GM21723 (cell line): ENCODE results near the gene C19orf85.
"Not testable (repeated sequence)": the region's sequence is repeated elsewhere in the genome, so short reads cannot be mapped to it uniquely, and the experiment has no call there.

Source experiments
- ATAC-seq: cut with Tn5 transposase; IDR thresholded peaks from one replicate; pipeline ENCODE4 v1.9.1; 2021; ENCODE audit warnings: mild to moderate bottlenecking, moderate library complexity; ENCODE audit not compliant: unreplicated experiment

C19orf85 gene

DNA sequence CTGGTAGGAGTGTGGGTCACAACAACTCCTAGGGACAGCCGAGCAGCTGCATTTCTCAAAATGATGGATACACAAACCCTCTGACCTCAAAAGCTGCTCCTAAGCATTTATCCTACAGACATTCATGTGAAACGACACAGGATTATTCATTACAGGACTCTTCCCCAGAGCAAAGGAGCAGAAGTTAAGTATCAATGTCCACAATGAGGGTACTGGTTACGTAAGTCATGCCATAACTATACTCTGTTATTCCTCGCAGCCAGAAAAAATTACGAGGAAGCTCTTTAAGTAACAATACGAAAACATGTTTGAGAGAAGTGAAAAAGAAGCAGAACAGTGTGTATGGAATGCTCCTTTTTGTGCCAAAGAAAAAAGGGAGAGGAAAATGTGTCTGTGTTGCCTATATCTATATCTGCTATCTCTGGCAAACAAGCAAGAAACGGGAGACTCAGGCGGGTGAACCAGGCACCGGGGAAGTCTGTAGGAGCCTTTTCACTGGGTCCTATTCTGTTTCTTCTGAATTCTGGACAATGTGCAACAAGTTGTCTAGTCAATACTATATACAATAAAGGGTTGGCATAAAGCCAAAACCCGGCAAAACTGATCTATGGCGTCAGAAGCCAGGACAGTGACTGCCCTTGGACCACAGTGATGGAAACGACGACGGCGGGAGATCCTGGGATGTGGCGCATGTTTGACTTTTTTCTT is 4.4 kb downstream of the C19orf85 start:
- ATAC-seq, result no peak

DNA sequence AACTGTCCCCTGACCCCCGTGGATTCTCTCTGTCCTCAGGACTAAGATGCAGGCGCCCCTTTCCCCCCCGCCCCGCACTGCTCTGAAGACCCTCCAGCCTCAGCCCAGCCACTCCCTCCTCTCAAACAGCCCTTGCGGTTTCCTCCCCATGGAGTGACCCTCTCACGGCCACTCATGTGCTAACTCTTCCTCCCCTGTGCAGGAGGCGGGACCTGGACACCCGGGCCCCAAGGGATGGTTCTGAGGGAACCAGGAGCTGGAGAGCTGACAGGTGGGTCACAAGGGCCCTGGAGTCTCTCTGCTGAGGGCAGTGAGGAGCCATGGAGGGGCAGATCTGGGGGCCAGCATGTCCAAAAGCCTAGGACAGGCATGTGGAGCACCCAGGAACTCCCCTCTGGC is 5.0 kb downstream of the C19orf85 start:
- ATAC-seq, result no peak

DNA sequence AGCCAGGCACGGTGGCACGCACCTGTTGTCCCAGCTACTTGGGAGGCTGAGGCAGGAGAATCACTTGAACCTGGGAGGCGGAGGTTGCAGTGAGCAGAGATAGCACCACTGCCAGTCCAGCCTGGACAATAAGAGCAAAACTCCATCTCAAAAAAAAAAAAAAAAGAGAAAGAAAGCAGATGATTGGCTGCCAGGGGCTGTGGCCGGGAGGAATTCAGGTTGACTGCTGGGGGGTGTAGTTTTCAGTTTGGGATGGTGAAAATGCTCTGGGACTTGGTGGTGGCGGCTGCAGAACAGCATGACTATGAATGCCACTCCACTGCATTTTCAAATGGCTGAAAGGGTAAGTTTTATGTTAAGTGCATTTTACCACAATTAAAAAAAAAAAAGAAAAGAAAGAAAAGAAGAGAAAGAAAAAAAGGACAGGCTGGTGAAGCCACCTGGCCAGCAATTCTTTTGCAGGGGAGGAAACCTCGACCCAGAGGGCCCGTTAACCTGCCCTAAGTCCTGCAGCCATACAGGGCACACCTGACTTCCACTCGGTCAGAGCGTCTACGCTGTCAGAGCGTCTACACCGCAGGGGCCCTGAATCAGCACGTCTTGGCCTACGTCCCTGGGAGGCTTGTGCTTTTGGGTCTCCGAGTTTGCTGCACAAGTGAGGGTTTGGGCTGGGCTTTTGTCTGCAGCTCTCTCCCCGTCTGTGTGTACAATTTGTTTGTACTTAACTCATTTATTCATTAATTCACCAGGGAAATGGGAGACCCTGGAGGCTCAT is 6.7 kb downstream of the C19orf85 start:
- ATAC-seq, result no peak

DNA sequence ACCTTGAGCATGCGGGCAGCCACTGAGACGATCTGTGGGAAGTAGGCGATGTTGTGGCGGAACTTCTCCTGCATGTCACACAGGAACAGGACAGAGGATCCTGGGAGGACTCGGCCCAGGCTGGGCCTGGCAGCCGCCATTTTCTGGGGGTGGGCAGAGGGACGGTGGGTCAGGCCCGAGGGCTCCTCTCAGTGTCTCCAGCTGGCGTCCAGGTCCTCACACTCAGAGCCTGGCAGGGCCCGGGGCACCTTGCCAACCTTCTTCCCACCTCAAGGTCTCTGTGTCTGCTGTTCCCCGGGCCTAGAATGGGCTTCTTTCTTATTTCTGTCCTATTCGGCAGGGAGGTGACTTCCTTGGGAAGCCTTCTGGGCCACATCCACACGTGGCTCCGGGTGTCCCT is 8.2 kb downstream of the C19orf85 start:
- ATAC-seq, result no peak

DNA sequence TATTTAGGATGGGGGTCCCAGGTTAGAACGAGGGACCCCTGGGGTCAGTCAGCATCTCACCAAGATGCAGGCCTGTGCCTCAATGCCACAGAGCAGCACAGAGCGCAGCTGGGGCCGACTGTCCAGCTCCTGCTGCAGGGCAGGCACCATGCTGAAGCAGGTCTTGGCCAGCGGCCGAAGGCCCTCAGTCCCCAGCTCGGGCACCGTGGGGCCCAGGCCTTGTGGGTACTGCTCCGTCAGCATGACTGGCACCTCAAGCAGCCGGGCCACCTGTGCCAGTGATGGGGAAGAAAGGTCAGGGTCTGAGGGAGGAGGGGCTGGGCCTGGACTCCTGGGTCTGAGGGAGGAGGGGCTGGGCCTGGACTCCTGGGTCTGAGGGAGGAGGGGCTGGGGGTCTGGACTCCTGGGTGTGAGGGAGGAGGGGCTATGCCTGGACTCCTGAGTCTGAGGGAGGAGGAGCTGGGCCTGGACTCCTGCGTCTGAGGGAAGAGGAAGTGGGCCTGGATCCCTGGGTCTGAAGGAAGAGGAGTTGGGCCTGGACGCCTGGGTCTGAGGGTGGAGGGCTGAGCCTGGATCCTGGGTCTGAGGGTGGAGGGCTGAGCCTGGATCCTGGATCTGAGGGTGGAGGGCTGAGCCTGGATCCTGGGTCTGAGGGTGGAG is 8.8 kb downstream of the C19orf85 start:
- no peak for ATAC-seq

DNA sequence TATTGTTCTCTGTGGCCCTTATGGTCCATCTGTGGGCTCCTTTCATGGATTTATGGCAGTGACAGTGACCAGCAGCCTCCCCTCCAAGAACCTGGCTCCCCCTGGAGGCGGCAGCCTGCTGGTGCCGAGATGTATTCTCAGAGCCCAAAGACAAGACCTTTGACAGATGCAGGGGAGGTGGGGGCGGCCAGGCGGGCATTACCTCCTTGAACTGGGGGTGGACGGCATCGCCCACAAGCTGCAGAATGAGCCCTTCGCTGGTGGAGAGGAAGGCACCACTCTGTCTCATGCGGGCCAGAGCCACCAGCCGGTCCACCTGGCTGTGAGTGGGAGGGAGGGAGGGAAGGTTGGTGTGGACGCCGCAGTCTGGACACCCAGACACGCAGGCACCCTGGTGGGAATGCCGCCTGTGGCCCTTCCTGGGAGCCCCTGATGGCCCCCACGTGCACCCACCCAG is 9.7 kb downstream of the C19orf85 start:
- ATAC-seq, result no peak

DNA sequence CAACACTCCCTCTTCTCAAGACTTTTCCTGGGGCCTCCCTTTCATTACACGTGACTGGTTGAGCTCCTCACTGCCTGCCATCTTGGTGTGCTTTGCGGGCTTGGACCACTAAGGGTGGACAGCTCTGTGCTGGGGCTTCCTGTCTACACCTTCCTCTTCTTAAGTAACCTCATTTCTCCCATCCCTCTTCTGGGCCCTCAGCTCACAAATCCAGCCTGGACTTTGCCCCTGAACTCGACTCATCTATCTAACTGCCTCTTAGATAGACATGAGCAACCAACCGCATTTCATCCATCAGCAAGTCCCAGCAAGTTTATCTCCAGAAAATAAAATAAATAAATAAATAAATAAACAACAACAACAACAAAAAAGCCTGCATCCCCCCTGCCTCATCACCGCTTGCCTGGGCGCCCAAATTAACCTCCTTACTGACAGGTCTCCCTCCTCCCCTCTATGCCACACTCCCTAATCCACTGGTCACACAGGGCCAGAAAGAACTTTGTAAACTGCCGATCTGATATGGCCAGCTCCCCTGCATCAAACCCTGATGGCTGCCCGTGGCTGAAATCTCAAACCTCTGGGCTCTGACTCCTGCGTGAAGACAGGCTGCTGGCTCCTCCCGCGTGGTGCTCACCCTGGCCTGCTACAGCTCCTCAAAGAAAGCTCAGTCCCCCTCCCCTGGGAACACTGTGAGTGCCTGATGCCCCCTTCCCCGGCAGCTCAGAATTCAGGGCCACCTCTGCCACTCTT is 10.9 kb downstream of the C19orf85 start:
- no peak for ATAC-seq

DNA sequence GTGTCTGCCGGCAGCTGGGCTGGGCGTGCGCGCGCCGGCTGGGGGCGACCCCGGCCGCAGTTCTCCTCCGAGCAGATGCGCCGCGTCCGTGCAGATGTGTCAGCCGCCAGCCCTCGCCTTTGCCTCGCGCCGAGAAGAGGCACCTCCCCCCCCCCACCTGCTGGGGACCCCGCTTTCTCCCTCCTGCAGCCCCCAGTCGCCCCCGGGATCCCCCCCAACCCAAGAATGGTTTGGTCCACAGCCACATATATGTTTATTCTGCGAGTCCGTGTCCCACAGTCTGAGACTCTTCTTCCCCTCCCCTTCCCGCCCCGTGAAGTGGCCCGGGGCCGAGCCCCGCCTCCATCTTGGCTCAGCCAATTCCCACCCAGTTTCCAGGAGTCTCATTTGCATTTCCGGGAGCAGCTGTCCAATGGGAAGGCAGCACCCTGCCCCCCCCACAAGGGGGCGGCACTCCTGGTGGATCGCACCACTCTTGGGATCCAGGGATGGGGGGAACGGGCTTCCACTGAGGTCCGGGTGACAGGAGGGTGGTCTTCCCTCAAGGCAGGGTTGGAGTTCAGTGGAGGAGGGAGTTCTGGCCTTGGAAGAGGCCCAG is 11.7 kb downstream of the C19orf85 start:
- no peak for ATAC-seq

DNA sequence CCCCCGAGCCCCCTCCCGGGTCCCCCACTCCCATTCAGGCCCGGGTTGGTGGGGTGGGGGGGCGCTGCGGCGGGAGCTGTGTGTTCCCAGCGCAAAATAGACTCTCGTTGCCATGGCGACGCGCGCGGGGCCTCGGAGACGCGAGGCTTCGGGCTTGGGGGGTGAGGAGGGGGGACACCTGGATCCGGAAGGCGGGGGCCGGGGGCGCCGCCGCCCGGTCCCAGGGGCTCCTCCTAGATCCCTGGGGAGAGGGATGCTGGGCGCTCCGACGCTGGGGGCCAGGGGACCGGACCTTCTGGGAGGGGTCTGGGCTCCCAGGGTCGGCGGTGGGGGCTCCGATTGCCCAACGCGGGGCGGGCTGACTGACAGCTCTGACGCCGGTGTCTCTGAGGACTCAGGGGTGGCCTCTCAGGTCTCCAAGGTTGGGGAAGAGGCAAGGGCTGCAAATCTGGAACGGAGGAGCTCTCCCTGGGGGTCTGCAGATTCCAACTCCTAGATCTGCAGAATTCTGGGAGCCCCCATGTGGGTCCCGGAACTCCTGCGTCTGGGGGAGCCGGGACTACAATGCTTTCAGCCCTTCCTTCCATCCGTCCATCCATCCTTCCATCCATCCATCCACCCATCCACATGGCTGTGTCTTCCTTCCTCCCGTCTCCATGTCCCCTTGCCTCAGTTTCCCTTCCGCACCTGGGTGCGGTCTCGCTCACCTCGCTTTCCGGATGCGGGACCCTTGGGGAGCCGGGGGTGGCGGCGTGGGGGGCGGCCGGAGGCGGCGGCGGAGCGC is 12.4 kb downstream of the C19orf85 start:
- no peak for ATAC-seq

DNA sequence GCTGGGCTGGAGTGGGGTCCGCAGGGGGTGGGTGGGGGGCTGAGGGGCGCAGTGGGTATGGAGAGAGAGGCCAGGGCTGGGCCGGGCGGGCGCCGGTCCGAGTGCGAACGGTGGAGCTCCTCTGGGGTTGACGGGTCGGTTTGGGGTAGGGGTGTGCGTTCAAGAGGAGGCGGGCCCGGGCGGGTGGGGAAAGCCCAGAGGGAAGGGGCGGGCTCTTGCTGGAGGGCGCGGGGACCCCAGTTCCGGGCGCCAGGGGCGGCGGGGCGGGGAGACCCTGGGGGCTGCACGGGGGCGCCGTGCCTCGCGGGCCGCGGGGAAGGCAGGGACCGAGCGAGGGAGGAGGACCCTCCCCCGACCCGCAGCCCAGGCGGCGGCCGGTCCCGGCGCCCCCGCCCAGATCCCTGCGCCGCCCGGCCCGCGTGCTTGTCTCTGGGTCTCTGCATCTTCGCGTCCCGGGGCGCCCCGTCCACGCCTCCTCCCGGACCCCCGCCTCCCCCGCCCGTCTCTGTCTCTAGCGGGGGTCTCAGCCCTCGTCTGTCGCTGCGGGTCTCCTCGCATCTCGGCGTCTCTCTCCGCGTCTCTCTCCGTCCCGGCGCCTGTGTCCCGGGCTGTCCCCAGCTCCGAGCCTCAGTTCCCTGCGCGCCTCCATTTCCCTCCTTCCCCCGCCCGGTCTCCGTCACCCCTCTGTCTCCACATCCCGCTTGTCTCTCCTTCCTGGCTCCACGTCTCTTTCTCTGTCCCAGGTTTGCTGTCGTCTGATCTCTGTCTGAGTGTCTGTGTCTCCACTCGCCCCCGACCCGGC is 13.2 kb downstream of the C19orf85 start:
- ATAC-seq, result no peak

DNA sequence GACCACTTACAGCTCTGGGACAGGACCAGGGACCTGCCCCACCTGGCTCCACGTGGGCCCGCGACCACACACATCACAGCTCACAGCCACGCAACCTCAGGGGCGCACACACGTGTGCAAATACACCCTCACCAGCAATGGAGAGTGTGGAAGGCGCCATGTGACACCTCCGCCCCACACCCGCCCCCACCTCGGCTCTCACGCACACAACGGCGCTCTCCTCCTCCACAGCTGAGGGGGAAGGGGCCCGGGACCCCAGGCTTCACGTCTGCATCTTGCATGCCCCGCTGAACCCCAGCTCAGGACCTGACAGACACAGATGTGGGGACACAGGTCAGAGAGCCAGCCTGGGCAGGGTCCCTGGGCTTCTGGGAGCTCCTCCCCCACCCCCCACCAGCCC is 15.1 kb downstream of the C19orf85 start:
- no peak for ATAC-seq

DNA sequence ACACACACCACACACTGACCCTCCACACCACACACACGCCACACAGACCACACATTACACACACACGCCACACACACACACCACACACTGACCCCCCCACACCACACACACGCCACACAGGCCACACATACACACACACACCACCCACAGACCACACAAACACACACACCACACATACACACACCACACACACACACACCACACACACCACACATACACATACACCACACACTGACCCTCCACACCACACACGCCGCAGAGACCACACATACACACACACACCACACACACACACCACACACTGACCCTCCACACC is 16.4 kb downstream of the C19orf85 start:
- ATAC-seq, result not testable (repeated sequence)

DNA sequence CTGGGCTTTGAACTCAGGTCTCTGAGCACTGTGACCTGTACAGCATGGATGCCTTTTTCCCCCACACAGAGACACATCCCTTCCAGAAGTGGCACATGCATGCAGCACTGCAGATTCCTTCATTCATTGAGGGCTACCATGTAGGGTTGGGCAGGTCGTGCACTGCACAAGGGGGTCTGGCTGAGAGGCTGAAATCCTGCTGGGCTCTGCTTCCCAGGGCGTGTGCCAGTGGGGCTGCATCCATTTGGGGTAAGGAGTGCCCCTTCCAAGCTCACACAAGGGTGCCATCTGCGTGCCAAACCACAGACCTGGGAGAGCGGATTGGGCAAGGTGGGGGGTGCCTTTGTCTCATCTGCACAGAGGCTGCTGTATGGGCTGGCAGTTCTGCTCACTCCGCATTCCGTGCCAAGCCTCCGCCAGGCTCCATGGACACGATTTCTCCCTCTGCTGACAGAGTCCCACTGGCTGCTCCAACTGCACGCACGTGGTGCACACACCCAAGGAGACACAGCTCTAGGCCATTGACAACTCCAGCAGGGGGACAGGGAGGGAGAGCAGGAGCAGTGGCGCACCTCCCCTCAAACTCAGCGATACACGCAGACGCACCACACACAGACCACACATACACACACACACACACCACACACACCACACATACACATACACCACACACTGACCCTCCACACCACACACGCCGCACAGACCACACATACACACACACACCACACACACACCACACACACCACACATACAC is 17.0 kb downstream of the C19orf85 start:
- ATAC-seq, result no peak

DNA sequence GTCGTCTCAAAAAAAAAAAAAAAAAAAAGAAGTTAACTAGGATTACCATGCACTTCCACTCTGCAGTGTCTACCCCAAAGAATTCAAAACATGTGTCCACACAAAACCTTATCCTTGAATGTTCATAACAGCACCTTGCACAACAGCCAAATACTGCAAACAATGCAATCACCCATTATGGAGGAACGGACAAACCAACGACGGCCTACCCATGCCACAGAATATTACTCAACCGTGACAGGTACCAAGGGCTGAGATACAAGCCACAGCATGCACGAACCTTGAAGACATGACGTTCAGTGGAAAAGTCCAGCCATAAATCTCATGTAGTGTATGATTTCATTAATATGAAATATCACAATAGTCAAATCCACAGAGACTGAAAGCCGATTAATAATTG is 18.5 kb downstream of the C19orf85 start:
- no peak for ATAC-seq

DNA sequence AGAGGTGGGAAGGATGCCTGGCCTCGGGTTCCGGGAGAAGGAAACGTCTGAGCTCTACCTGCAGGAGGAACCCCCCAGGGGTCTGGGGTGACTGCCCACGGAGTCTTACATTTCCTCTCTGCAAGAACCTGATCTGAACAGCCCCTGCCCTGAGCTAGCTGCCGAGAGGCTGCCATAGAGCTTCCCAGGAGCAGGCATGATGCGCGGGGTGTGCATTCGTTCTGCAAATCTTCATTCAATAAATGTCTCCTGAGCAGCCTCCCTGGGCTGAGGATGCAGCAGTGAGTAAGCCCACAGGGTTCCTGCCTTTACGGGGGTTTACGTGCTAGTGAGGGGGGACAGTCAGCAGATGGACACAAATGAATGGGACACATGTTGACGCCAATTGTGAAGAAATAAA is 19.9 kb downstream of the C19orf85 start:
- no peak for ATAC-seq

DNA sequence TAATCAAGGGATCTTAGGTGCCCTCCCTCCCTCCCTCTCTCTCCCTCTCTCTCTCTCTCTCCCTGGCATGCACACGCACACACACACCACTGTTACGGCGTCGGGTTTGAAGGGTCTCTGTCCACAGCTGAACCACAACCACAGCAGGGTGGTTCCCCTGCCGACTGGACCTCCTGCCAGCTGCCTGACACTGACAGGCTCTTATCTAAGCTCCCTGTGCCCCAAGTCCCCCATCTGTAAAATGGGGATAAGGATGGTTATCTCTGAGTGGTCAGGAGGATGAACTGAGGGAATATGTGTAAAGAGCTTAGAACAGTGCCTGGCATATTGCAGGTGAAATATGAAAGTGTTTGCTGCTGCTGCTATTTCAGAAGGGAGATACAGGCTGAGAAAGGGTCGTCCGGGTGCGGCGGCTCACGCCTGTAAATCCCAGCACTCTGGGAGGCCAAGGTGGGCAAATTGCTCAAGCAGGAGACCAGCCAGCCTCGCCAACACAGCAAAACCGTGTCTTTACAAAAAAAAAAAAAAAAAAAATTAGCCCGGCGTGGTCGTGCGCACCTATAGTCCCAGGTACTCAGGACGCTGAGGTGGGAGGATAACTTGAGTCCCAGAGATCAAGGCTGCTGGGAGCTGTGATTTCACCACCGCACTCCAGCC is 20.6 kb downstream of the C19orf85 start:
- no peak for ATAC-seq

DNA sequence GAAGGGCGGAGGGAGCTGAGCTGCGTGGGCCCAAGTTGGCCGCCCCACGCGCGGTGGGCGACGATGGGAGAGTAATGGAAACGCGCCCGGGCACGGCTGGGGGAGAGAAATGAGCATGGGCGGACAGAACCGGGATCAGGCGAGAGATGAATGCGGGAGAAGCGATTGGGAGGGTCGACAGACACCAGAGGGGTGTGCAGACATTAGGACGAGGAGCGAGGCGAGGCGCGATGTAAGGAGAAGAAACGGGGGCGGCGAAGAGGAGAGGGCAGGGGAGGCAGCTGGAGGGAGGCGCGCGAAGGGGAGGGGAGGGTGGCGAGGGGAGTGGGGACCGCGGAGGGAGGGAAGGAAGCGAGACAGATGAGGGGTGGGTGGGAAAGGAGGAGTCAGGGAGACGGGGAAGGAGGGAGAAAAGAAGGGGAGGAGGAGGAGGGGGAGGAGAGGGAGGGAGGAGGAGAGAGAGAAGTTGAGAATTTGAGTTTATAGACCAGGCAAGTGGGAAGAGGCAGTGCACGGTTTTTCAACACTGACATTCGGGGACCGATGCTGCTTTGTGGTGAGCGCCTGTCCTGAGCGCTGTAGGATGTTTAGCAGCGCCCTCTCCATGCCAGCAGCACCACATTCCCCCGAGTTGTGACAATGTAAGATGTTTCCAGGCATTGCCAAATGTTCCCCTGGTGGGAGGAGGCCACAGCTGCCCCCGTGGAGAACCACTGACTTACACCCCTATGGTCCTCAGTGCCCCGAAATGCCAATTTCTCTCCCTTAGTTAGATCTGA is 21.3 kb downstream of the C19orf85 start, which contains the start of gene SHISA7:
Gene SHISA7, minus strand, starts transcription at position 256 of the 779 bp plus-strand sequence. CDS start 437 bp downstream, outside the sequence.
- no peak for ATAC-seq
